Putamen (tissue), 1 donor: Measurements from ENCODE around the gene MCM8.

ENCODE experiments used
- DNase-seq: peaks from one replicate; pipeline ENCODE4 v3.0.0-alpha.2; 2016; ENCODE audit warnings: low spot score

The MCM8 gene

GRCh38 chr20:5947276-5947675 is 3.2 kb upstream of the MCM8 start:
- DNase-seq, result no peak

- DNase-seq, result no peak
Observed at GRCh38 chr20:5949943-5950270, 545 bp upstream of the MCM8 start.

DNA sequence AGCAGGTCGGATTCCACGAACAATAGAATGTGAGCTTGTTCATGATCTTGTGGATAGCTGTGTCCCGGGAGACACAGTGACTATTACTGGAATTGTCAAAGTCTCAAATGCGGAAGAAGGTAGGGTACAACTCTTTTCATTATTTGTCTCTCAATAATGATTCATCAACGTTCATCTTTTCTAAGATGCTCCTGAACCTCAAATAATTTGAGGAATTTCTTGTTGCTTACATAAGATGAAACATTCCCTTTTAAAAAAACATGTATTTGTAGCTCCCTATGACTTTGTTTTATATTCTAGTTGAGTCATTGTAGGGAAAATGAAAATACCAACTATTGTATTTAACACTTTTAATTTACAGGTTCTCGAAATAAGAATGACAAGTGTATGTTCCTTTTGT is 17.0 kb downstream of the MCM8 start:
- no peak for DNase-seq

DNA sequence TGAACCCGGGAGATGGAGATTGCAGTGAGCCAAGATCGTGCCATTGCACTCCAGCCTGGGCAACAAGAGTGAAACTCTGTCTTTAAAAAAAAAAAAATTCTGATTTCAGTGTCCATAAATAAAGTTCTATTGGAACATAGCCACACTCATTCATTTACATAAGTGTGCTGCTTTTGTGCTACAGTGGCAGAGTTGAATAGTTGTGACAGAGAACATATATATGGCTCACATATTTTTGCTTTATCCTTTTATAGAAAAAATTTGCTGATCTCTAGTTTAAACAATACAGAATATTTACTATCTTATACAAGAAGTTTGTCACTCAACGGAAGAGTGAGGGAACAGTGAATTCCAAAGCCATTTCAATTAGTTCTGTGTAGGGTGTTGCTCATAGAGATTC is 18.0 kb downstream of the MCM8 start:
- DNase-seq, result no peak

DNA sequence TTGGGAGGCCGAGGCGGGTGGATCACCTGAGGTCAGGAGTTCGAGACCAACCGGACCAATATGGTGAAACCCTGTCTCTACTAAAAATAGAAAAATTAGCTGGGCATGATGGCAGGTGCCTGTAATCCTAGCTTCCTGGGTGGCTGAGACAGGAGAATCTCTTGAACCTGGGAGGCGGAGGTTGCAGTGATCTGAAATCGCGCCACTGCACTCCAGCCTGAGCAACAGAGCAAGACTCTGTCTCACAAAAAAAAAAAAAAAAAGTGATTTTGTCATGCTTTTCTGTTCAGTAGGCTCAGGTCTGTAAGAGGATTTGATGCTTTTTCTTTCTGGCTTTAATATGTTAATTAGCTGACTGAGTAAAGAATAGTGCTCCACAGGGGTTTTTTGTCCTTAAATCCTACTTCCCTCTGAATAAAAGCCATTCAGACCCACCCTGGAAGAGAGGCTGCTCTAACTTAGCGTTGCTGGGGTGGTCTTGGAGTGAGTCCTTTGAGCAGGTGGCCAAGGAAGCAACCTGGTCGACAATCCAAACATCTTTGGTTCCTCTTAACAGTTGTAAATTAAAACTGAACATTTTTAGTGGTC is 19.0 kb downstream of the MCM8 start:
- DNase-seq, result no peak

DNA sequence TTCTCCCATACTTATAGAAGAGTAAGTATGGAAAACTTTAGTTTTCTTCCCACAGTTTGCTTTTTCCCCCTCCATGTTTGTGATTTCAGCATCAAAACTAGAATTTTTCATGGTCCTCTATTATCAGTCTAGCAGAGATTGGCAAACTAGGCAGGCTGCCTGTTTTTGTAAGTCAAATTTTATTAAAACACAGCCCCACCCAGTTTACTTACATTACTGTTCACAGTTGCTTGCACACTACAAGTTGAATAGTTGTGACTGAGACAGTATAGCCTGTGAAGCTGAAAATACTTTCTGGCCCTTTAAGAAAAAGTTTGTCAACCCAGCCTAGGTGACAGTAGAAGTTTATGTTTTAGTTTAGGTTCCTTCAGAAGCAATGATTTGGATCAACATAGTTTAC is 19.5 kb downstream of the MCM8 start:
- DNase-seq, result no peak

DNA sequence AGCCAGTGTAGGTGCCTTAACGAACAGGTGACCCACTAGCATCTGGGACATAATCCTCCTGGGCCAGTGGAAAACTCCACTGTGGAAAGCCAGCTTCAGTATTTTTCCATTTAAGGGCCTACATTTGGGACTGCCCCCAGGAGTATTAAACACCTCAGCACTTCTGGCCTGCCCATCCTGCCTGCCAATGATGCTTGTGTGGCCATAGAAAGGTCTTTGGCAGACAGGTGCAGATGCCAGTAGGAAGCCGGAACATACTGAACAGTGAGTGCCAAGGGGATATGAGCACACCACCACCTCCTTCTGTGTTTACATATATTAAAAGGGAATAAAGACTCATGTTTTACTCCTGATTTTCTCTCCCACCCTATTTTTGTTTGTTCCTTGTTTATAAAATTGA is 19.9 kb downstream of the MCM8 start:
- DNase-seq, result no peak

DNA sequence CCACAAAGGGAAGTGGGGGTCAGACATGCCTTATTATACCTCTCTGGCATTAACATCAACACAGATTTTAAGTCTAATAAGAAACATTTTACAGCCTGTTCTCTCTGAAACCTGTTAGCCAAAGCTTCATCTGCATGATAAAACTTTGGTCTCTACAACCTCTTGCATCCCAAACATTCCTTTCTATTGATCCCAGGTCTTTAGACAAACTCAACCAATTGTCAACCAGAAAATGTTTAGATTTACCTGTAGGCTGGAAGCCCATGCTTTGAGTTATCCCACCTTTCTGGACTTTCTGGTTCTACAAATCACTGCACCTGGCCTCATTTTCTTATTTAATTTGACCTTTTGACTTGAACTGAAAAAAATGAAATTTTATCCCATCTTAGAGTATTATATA is 20.8 kb downstream of the MCM8 start:
- DNase-seq, result no peak

GRCh38 chr20:5973172-5973571 is 22.7 kb downstream of the MCM8 start:
- DNase-seq, result no peak

DNA sequence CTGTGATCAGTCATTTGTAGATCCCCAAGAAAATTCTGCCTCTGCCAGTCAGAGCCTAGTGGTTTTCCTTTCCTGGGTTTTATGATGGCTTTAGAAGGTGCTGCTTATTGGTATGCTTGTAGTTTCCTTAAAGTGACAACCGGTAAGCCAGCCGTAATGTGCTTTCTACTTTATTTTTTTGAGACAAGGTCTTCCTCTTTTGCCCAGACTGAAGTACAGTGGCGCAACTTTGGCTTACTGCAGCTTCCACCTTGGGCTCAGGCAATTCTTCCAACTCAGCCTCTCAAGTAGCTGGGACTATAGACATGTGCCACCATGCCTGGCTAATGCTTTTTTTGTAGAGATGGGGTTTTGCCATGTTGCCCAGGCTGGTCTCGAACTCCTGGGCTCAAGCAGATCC is 23.5 kb downstream of the MCM8 start:
- DNase-seq, result no peak

- DNase-seq, result no peak
Observed at GRCh38 chr20:5974531-5974930, 24.1 kb downstream of the MCM8 start.

DNA sequence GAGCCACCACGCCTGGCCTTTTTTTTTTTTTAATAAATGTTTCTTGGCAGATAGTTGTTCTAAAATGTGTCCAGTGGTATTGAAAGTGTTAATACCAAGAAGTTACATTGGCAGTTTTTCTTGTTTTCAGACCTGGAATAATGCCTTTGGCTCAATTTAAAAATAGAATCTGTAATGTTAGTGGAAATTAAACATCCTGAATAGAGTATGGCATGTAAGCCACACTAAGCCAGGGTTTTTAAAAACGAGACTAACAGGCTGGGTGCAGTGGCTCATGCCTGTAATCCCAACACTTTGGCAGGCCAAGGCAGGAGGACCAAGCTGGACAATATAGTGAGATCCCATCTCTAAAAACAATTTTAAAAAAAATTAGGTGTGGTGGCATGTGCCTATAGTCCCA is 25.3 kb downstream of the MCM8 start:
- DNase-seq, result no peak

DNA sequence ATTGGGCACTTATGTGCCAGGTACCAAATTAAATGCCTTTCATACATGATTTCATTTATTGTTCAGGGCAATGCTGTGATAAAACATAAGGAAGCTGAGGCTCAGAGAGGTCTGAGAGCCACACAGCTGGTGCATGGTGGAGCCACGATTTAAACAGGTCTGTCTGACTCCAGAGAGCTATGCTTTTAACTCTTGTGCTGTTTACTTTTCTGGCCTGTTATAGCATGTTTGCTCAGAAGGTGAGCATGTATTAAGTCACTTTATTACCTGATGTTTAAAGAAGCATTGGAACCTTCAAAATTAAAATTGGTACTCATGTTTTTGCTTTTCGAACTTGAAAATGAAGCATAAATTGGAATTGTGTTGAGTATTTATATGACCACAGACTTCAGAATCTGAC is 26.8 kb downstream of the MCM8 start:
- no peak for DNase-seq

- DNase-seq, result no peak
Observed at GRCh38 chr20:5977975-5978374, 27.5 kb downstream of the MCM8 start.

- DNase-seq, result no peak
Observed at GRCh38 chr20:5979801-5980200, 29.3 kb downstream of the MCM8 start.

DNA sequence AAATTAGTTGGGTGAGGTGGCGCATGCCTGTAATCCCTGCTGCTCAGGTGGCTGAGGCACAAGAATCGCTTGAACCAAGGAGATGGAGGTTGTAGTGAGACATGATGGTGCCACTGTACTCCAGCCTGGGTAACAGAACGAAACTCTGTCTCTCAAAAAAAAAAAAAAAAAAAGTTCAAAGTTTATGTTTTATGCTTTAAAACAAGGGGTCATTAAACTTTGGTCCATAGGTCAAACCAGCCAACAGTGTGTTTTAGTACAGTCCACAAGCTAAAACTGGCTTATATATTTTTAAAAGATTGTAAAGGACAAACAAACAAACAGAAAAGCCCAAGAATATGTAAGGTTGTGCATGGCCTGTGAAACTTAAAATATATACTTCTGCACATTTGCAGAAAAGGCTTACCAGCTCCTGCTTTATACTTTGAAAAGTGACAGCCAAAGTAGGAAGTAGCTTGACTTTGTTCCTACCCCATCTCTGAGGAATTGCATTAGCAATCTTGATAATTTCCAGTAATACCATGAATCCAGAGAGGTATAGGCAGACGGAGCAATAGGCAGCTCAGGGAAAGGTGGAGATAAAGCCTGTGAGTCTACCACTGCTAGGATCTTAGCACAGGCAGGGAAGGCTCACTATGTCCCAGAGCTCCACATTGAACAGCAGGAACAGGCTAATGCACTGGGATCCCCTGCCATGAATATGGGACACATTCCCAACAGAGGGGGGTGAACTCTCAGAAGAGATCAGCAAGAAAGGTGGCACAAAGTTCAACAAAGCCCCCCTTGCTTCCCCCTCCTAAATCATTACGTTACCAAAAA is 30.5 kb downstream of the MCM8 start:
- DNase-seq, result no peak

DNA sequence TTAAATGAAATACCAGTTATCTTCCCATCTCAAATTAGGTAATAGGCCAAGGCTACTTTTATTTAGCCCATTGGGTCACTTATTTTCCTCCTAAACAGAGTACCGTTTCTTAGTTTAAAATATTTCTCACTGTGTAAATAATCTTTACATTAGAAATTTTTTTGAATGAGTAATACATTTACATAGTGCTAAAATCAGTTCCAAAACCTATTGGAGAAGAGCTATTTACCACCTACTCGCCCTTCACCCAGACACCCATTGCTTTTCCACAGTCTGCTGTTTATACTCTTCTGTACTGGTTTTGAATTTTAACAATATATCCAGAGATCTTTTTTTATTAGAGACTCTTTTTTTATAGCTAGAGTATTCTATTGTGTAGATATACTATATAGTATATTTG is 36.9 kb downstream of the MCM8 start:
- DNase-seq, result no peak

GRCh38 chr20:5989539-5989938 is 39.1 kb downstream of the MCM8 start:
- DNase-seq, result no peak

DNA sequence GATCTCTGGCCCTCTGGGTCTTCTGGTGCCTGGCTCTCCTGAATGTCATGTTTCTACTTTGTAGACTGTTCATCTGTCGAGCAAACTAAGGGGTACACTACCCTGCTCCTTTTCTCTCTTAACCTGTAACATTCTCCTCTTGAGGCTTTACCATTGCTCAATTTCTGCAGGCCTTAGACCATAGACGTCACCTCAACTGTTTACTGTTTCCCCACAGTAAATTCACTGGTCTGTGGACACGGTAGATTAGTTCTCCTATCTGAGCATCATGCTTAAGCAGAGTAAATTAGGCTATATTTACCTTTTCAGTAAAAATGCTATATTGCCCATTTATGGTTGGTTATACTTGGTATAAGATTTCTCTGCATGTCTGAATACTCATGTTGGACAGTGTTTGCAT is 40.5 kb downstream of the MCM8 start:
- DNase-seq, result no peak

GRCh38 chr20:5991623-5992441 is 41.4 kb downstream of the MCM8 start:
- DNase-seq, result no peak

GRCh38 chr20:5996765-5997164 is 46.3 kb downstream of the MCM8 start:
- no peak for DNase-seq

DNA sequence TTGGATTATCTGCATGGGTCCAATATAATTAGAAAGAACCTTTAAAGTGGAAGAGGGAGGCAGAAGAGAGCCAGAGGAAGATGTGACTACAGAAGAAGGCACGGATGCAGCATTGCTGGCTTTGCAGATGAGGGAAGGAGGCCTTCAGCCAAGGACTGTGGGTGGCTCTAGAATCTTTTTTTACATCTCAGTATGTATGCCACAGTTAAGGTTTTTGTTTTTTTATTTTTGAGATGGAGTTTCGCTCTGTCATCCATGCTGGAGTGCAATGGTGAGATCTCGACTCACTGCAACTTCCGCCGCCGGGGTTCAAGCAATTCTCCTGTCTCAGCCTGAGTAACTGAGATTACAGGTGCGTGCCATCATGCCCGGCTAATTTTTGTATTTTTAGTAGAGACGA is 49.3 kb downstream of the MCM8 start:
- DNase-seq, result no peak

DNA sequence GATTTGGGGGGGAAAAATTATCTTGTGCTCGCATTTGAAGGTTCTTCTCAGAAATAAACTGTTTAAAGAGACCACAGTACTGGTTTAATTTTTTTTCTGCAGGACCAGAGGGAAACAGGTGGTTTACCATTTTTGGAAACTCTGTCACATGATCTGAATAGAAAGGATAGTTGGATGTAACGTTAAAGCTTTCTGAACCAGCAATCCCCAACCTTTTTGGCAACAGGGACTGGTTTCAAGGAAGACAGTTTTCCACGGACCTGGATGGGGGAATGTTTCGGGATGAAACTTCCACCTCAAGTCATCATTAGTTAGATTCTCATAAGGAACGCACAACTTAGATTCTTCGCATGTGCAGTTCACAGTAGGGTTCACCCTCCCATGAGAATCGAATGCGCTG is 50.4 kb downstream of the MCM8 start:
- no peak for DNase-seq
